ENCODE measurements around the gene ABCB8. TPM values are rescaled to one million over a fixed set of nuclear protein-coding genes. Genes with fewer than 3 reads are reported as not detected.

Gene ABCB8
- total and polyA plus RNA-seq, 9 of the 15 experiments (the other 6 are each of a cell fraction or from before 2014, with no cell fraction given): 7.6 to 106 (median 36.3) TPM

DNA sequence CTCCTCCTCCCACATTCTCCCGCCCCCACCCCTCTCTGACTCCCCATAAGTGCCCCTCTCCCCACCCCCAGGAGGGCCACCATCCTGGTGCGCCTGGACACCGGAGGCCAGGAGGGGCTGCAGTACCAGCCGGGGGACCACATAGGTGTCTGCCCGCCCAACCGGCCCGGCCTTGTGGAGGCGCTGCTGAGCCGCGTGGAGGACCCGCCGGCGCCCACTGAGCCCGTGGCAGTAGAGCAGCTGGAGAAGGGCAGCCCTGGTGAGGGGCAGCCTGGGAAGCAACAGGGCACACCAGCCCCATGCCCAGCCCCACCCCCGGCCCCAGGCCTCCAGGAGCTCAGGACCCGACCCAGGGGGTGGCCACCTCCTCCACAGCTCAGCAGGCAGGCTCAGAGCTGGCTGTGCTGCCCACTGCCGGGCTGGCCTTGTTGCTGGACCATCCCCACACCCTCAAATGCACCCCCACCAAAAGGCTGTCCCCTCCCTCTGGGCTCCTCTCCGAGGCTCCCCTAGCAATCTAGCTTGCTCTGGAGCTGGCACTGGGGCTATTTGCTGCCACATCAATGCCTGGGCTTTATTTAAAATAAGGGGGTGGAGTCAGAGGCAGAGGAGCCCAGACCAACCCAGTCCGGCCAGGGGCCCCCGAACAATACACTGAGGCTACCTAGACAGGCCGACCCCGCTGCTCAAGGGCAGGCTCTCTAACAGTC, 18.8 kb upstream of the ABCB8 start (continued):
- TF ChIP-seq ZSCAN32 (CRISPR knock-in tag; IDR thresholded peaks at IDR 0.05) (no peak), ZNF354B (CRISPR knock-in tag; IDR thresholded peaks at IDR 0.05) (no peak), NCOA6 (IDR thresholded peaks at IDR 0.05) (no peak), HNRNPK (IDR thresholded peaks at IDR 0.05; ENCODE audit: low read depth, low read length, poor library complexity, severe bottlenecking) (no peak), FOXJ3 (CRISPR knock-in tag; IDR thresholded peaks at IDR 0.05) (no peak), ZNF57 (CRISPR knock-in tag; IDR thresholded peaks at IDR 0.05) (no peak), ZNF699 (CRISPR knock-in tag; IDR thresholded peaks at IDR 0.05; ENCODE audit: insufficient replicate concordance) (no peak), ESRRB (CRISPR knock-in tag; IDR thresholded peaks at IDR 0.05; ENCODE audit: borderline replicate concordance) (no peak), NFE2L1 (tag; IDR thresholded peaks at IDR 0.05; ENCODE audit: borderline replicate concordance, low read depth) (no peak), JUN (IDR thresholded peaks at IDR 0.05; ENCODE audit: borderline replicate concordance, low read depth, low read length) (no peak), JUN (CRISPR knock-in tag; IDR thresholded peaks at IDR 0.05; ENCODE audit: borderline replicate concordance) (no peak), TGIF2 (CRISPR knock-in tag; IDR thresholded peaks at IDR 0.05) (no peak)
- TF ChIP-seq, protein P1, sequence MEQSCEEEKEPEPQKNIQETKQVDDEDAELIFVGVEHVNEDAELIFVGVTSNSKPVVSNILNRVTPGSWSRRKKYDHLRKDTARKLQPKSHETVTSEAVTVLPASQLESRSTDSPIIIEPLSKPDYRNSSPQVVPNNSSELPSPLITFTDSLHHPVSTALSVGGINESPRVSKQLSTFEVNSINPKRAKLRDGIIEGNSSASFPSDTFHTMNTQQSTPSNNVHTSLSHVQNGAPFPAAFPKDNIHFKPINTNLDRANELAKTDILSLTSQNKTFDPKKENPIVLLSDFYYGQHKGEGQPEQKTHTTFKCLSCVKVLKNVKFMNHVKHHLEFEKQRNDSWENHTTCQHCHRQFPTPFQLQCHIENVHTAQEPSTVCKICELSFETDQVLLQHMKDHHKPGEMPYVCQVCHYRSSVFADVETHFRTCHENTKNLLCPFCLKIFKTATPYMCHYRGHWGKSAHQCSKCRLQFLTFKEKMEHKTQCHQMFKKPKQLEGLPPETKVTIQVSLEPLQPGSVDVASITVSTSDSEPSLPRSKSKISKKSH (CRISPR knock-in tag; IDR thresholded peaks at IDR 0.05): no peak
- TF ChIP-seq, protein P2, sequence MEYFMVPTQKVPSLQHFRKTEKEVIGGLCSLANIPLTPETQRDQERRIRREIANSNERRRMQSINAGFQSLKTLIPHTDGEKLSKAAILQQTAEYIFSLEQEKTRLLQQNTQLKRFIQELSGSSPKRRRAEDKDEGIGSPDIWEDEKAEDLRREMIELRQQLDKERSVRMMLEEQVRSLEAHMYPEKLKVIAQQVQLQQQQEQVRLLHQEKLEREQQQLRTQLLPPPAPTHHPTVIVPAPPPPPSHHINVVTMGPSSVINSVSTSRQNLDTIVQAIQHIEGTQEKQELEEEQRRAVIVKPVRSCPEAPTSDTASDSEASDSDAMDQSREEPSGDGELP (CRISPR knock-in tag; IDR thresholded peaks at IDR 0.05; ENCODE audit: borderline replicate concordance): peak; percentile 67; the same call in 1 of the 2 replicates
- TF ChIP-seq, protein P3, sequence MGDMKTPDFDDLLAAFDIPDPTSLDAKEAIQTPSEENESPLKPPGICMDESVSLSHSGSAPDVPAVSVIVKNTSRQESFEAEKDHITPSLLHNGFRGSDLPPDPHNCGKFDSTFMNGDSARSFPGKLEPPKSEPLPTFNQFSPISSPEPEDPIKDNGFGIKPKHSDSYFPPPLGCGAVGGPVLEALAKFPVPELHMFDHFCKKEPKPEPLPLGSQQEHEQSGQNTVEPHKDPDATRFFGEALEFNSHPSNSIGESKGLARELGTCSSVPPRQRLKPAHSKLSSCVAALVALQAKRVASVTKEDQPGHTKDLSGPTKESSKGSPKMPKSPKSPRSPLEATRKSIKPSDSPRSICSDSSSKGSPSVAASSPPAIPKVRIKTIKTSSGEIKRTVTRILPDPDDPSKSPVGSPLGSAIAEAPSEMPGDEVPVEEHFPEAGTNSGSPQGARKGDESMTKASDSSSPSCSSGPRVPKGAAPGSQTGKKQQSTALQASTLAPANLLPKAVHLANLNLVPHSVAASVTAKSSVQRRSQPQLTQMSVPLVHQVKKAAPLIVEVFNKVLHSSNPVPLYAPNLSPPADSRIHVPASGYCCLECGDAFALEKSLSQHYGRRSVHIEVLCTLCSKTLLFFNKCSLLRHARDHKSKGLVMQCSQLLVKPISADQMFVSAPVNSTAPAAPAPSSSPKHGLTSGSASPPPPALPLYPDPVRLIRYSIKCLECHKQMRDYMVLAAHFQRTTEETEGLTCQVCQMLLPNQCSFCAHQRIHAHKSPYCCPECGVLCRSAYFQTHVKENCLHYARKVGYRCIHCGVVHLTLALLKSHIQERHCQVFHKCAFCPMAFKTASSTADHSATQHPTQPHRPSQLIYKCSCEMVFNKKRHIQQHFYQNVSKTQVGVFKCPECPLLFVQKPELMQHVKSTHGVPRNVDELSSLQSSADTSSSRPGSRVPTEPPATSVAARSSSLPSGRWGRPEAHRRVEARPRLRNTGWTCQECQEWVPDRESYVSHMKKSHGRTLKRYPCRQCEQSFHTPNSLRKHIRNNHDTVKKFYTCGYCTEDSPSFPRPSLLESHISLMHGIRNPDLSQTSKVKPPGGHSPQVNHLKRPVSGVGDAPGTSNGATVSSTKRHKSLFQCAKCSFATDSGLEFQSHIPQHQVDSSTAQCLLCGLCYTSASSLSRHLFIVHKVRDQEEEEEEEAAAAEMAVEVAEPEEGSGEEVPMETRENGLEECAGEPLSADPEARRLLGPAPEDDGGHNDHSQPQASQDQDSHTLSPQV (IDR thresholded peaks at IDR 0.05): peak; percentile 9
- TF ChIP-seq, protein P4, sequence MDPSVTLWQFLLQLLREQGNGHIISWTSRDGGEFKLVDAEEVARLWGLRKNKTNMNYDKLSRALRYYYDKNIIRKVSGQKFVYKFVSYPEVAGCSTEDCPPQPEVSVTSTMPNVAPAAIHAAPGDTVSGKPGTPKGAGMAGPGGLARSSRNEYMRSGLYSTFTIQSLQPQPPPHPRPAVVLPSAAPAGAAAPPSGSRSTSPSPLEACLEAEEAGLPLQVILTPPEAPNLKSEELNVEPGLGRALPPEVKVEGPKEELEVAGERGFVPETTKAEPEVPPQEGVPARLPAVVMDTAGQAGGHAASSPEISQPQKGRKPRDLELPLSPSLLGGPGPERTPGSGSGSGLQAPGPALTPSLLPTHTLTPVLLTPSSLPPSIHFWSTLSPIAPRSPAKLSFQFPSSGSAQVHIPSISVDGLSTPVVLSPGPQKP (CRISPR knock-in tag; IDR thresholded peaks at IDR 0.05): no peak
- TF ChIP-seq, protein P5, sequence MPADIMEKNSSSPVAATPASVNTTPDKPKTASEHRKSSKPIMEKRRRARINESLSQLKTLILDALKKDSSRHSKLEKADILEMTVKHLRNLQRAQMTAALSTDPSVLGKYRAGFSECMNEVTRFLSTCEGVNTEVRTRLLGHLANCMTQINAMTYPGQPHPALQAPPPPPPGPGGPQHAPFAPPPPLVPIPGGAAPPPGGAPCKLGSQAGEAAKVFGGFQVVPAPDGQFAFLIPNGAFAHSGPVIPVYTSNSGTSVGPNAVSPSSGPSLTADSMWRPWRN (IDR thresholded peaks at IDR 0.05; ENCODE audit: low read depth): no peak
- TF ChIP-seq, protein P6, sequence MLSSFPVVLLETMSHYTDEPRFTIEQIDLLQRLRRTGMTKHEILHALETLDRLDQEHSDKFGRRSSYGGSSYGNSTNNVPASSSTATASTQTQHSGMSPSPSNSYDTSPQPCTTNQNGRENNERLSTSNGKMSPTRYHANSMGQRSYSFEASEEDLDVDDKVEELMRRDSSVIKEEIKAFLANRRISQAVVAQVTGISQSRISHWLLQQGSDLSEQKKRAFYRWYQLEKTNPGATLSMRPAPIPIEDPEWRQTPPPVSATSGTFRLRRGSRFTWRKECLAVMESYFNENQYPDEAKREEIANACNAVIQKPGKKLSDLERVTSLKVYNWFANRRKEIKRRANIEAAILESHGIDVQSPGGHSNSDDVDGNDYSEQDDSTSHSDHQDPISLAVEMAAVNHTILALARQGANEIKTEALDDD (IDR thresholded peaks at IDR 0.05): no peak

All from K562 (cell line).